Measurements from ENCODE around the gene ZNF14.
"Not testable (repeated sequence)": the region's sequence is repeated elsewhere in the genome, so short reads cannot be mapped to it uniquely, and the experiment has no call there.

- TF ChIP-seq CTCF, POLR2A (IDR thresholded peaks at IDR 0.05): not testable (repeated sequence)
These were observed 37.1 kb upstream of the ZNF14 start for GRCh38 chr19:19769971-19770370.
